Body of pancreas (tissue), 4 donors: ENCODE results near the gene MYPOP.

Experiments used
- CTCF ChIP-seq, 7 experiments: fragments of 450-650 bp in 4 of 7; fragments of 200-600 bp in 3 of 7; sonication (generic) in 3 of 7; IDR thresholded peaks; one replicate each; pipeline ENCODE4 v1.5.1; 2016 to 2019; ENCODE audit warnings: antibody characterized with exemption in 7 of 7
- POLR2A ChIP-seq, 3 donors: fragments of 450-650 bp; IDR thresholded peaks; one replicate each; pipeline ENCODE4 v1.6.1; 2016; ENCODE audit warnings: antibody characterized with exemption in 3 of 3, mild to moderate bottlenecking in 2 of 3

- TF ChIP-seq POLR2A (IDR thresholded peaks at IDR 0.05): no peak
- no peak for TF ChIP-seq CTCF (IDR thresholded peaks at IDR 0.05)
Measured at GRCh38 chr19:45938733-45939319, 36.4 kb upstream of the MYPOP start.
